Osteocyte (in vitro differentiated cells): ENCODE results near the gene BCHE. TPM values are rescaled to one million over a fixed set of nuclear protein-coding genes. Genes with fewer than 3 reads are reported as not detected.

Experiments
- DNase-seq: peaks from one replicate; pipeline ENCODE4 v3.0.0; 2021; ENCODE audit warnings: mixed read lengths; ENCODE audit not compliant: unreplicated experiment; ENCODE audit errors: extremely low spot score
- H3K27ac Mint-ChIP-seq: one replicate; pipeline ENCODE4 v1.8.0; 2021; ENCODE audit warnings: mild to moderate bottlenecking, mixed read lengths; ENCODE audit not compliant: unreplicated experiment
- H3K27me3 Mint-ChIP-seq: one replicate; pipeline ENCODE4 v1.8.0; 2021; ENCODE audit warnings: mixed read lengths; ENCODE audit not compliant: unreplicated experiment
- H3K36me3 Mint-ChIP-seq: one replicate; pipeline ENCODE4 v1.8.0; 2021; ENCODE audit warnings: mixed read lengths; ENCODE audit not compliant: unreplicated experiment
- H3K4me1 Mint-ChIP-seq: one replicate; pipeline ENCODE4 v1.8.0; 2021; ENCODE audit warnings: mixed read lengths; ENCODE audit not compliant: unreplicated experiment
- H3K4me3 Mint-ChIP-seq: one replicate; pipeline ENCODE4 v1.8.0; 2021; ENCODE audit warnings: mild to moderate bottlenecking, moderate library complexity, mixed read lengths; ENCODE audit not compliant: unreplicated experiment
- H3K9me3 Mint-ChIP-seq: one replicate; pipeline ENCODE4 v1.8.0; 2021; ENCODE audit warnings: mixed read lengths; ENCODE audit not compliant: unreplicated experiment
- CTCF ChIP-seq: fragments of 200-600 bp; sonication (generic); IDR thresholded peaks from 2 replicates; pipeline ENCODE4 v1.5.0; 2021; ENCODE audit warnings: antibody characterized with exemption, mild to moderate bottlenecking, moderate library complexity
- total RNA-seq: library from RNA; stranded (reverse); gene quantifications from 2 replicates; pipeline ENCODE4 v1.2.1, GENCODE V29; 2021

BCHE gene
- total RNA-seq, 1 donor from 2014 or later, result 1.4 TPM

GRCh38 chr3:165749821-165750220 is 87.4 kb downstream of the BCHE start:
- no peaks in the 10 kb centered on the region for H3K36me3 Mint-ChIP-seq
- no peak for DNase-seq
- no peak for TF ChIP-seq CTCF
- no peaks in the 10 kb centered on the region for H3K9me3 Mint-ChIP-seq
- no peak overlapping the region for H3K27ac Mint-ChIP-seq
- no peaks in the 10 kb centered on the region for H3K27me3 Mint-ChIP-seq
- no peaks in the 10 kb centered on the region for H3K4me1 Mint-ChIP-seq
- no peak overlapping the region for H3K4me3 Mint-ChIP-seq

GRCh38 chr3:165749241-165749640 is 88.0 kb downstream of the BCHE start:
- H3K4me1 Mint-ChIP-seq, result no peaks in the 10 kb centered on the region
- no peak overlapping the region for H3K4me3 Mint-ChIP-seq
- no peak overlapping the region for H3K27ac Mint-ChIP-seq
- no peaks in the 10 kb centered on the region for H3K9me3 Mint-ChIP-seq
- H3K27me3 Mint-ChIP-seq, result no peaks in the 10 kb centered on the region
- no peaks in the 10 kb centered on the region for H3K36me3 Mint-ChIP-seq
- DNase-seq, result no peak
- no peak for TF ChIP-seq CTCF

GRCh38 chr3:165748094-165748493 is 89.1 kb downstream of the BCHE start:
- no peak for DNase-seq
- Mint-ChIP-seq H3K36me3 (no peaks in the 10 kb centered on the region), H3K9me3 (no peaks in the 10 kb centered on the region), H3K4me1 (no peaks in the 10 kb centered on the region), H3K4me3 (no peak overlapping the region), H3K27ac (no peak overlapping the region), H3K27me3 (no peaks in the 10 kb centered on the region)
- no peak for TF ChIP-seq CTCF

- no peak for TF ChIP-seq CTCF
- H3K9me3 Mint-ChIP-seq, result no peaks in the 10 kb centered on the region
- no peaks in the 10 kb centered on the region for H3K4me1 Mint-ChIP-seq
- no peak for DNase-seq
- no peak overlapping the region for H3K4me3 Mint-ChIP-seq
- H3K27me3 Mint-ChIP-seq, result no peaks in the 10 kb centered on the region
- no peaks in the 10 kb centered on the region for H3K36me3 Mint-ChIP-seq
- no peak overlapping the region for H3K27ac Mint-ChIP-seq
These were observed 90.3 kb downstream of the BCHE start for GRCh38 chr3:165746874-165747273.

- H3K9me3 Mint-ChIP-seq, result peaks cover 4% of the 10 kb centered on the region
- H3K4me1 Mint-ChIP-seq, result no peaks in the 10 kb centered on the region
- no peaks in the 10 kb centered on the region for H3K27me3 Mint-ChIP-seq
- DNase-seq, result no peak
- H3K27ac Mint-ChIP-seq, result no peak overlapping the region
- TF ChIP-seq CTCF, result no peak
- no peak overlapping the region for H3K4me3 Mint-ChIP-seq
- no peaks in the 10 kb centered on the region for H3K36me3 Mint-ChIP-seq
These were observed 93.2 kb downstream of the BCHE start for GRCh38 chr3:165744025-165744424.
